Panc1 (cell line): ENCODE results near the gene UBE2M. TPM values are rescaled to one million over a fixed set of nuclear protein-coding genes. Genes with fewer than 3 reads are reported as not detected.

Experiments
- ATAC-seq: fragments of 200-7000 bp; cut with Tn5 transposase; 2 replicates; pipeline ENCODE4 v1.9.1; 2020; ENCODE audit warnings: mild to moderate bottlenecking, moderate library complexity
- BruUV-seq: library from RNA; stranded (reverse); fragments of 400-500 nt; replicated peaks from 2 replicates; lab custom pipeline; 2021; lab: Mats Ljungman, UMichigan
- CTCF ChIA-PET: fragments of 300-600 bp; sonication (Branson Sonifier 250); formaldehyde crosslinking; loops from one replicate; lab custom pipeline; 2022; ENCODE audit warnings: antibody characterized with exemption; lab: Charles Lee
- POLR2A ChIA-PET: fragments of 300-600 bp; sonication (Branson Sonifier 250); formaldehyde crosslinking; loops from one replicate; lab custom pipeline; 2022; ENCODE audit warnings: antibody characterized with exemption; lab: Charles Lee
- DNase-seq: peaks from one replicate; pipeline ENCODE4 v3.0.0-alpha.2; 2010; ENCODE audit warnings: low read depth, low spot score
- H3K27ac ChIP-seq: 2 replicates; pipeline ENCODE4 v1.5.1; 2011; ENCODE audit warnings: mild to moderate bottlenecking, low read length, inconsistent platforms
- H3K27me3 ChIP-seq: fragments of 200-500 bp; sonication (Bioruptor generic); 2 replicates; pipeline ENCODE4 v1.6.0; 2014; ENCODE audit warnings: low read length, inconsistent platforms; ENCODE audit not compliant: control insufficient read depth, insufficient read depth
- H3K36me3 ChIP-seq: fragments of 200-500 bp; sonication (Bioruptor generic); 2 replicates; pipeline ENCODE4 v1.5.1; 2014; ENCODE audit warnings: inconsistent platforms, mild to moderate bottlenecking, low read length, moderate library complexity; ENCODE audit not compliant: control insufficient read depth, insufficient read depth
- H3K4me1 ChIP-seq: 2 replicates; pipeline ENCODE4 v1.5.1; 2011; ENCODE audit warnings: inconsistent platforms, mild to moderate bottlenecking, low read length, moderate library complexity; ENCODE audit not compliant: control insufficient read depth, insufficient read depth
- H3K4me3 ChIP-seq, 2 experiments: 2 replicates each; pipeline ENCODE4 v1.5.1; 2011 to 2012; ENCODE audit warnings: low read depth in 2 of 2, low read length in 2 of 2, mild to moderate bottlenecking in 2 of 2, inconsistent platforms in 1 of 2, moderate library complexity in 1 of 2
- H3K9me3 ChIP-seq: fragments of 200-500 bp; sonication (Bioruptor generic); 2 replicates; pipeline ENCODE4 v1.5.1; 2014; ENCODE audit warnings: low read depth, mild to moderate bottlenecking, inconsistent platforms, low read length, moderate library complexity; ENCODE audit not compliant: control insufficient read depth, insufficient read depth
- CTCF ChIP-seq: fragments of 450-650 bp; IDR thresholded peaks from 2 replicates; pipeline ENCODE4 v1.5.1; 2017; ENCODE audit warnings: mild to moderate bottlenecking
- POLR2AphosphoS5 ChIP-seq: IDR thresholded peaks from 2 replicates; pipeline ENCODE4 v1.6.1; 2012; ENCODE audit warnings: mild to moderate bottlenecking, low read depth, low read length, moderate library complexity
- REST ChIP-seq, 2 experiments: IDR thresholded peaks; 2 replicates each; pipeline ENCODE4 v1.6.1; 2011 to 2012; ENCODE audit warnings: low read depth in 2 of 2, control low read depth in 1 of 2, low read length in 1 of 2, mild to moderate bottlenecking in 1 of 2, moderate library complexity in 1 of 2; ENCODE audit not compliant: insufficient read depth in 1 of 2
- SIN3A ChIP-seq: IDR thresholded peaks from 2 replicates; pipeline ENCODE4 v1.6.1; 2012; ENCODE audit warnings: low read depth, mild to moderate bottlenecking, low read length, moderate library complexity, borderline replicate concordance; ENCODE audit not compliant: insufficient read depth
- TCF7L2 ChIP-seq: IDR thresholded peaks from 2 replicates; pipeline ENCODE4 v1.6.1; 2011; ENCODE audit warnings: mild to moderate bottlenecking, low read depth, low read length, inconsistent platforms
- in situ Hi-C: cut with HindIII; loops from 2 replicates; pipeline ENCODE4 v1.10.0; 2016; ENCODE audit warnings: low sequenced_read_pairs, low pct_unique_long_range_greater_than_20kb
- intact Hi-C: fragments of 100-400 bp; cut with micrococcal nuclease; formaldehyde crosslinking; loops from one replicate; pipeline ENCODE4 v1.10.0; 2022; ENCODE audit not compliant: unreplicated experiment
- total RNA-seq: library from RNA; stranded (reverse); gene quantifications from one replicate; pipeline ENCODE4 v1.2.1, GENCODE V29; 2021; ENCODE audit not compliant: unreplicated experiment

The UBE2M gene
- total RNA-seq, 1 experiment from 2014 or later = 189 TPM

GRCh38 chr19:58575183-58576041 is 17.0 kb upstream of the UBE2M start:
- TSS peak; percentile 68 for BruUV-seq
- Histone ChIP-seq H3K4me3 (peak overlapping the region; percentile 64 to 89), H3K36me3 (no peaks in the 10 kb centered on the region), H3K27ac (peak overlapping the region; percentile 90), H3K4me1 (peaks cover 7% of the 10 kb centered on the region), H3K27me3 (no peaks in the 10 kb centered on the region), H3K9me3 (no peaks in the 10 kb centered on the region)
- peak; percentile 74 for DNase-seq
- in situ Hi-C loops = no loop called here
- ChIA-PET POLR2A (interaction anchor here (0.6 to 1.3 kb wide), 6 partner anchors 16 to 354 kb away, joined by 3 to 8 read pairs (median 4); no protein-coding TSS in a partner anchor), CTCF (interaction anchor here (0.7 to 0.9 kb wide), 2 partner anchors 9 to 21 kb away, joined by 4 to 5 read pairs; no protein-coding TSS in a partner anchor)
- TF ChIP-seq CTCF = no peak
- no peak; the same call in 1 of the 2 replicates for TF ChIP-seq TCF7L2
- peak; percentile 62; the same call in 1 of the 2 replicates for TF ChIP-seq SIN3A
- TF ChIP-seq POLR2AphosphoS5 = peak; percentile 97
- TF ChIP-seq REST (IDR thresholded peaks at IDR 0.05; ENCODE audit: insufficient read depth in 1 of 2, low read depth in 2 of 2, low read length in 1 of 2) = peak in 1 of 2 experiments; percentile 50; a peak in 1 of 4 replicates
- intact Hi-C loops = no loop called here
- ATAC-seq = peak; percentile 78

- CTCF ChIA-PET = no interaction called here
- peak overlapping the region; percentile 90 for H3K27ac ChIP-seq
- DNase-seq (no peak), ATAC-seq (no peak)
- peaks cover 7% of the 10 kb centered on the region for H3K4me1 ChIP-seq
- H3K9me3 ChIP-seq = no peaks in the 10 kb centered on the region
- in situ Hi-C loops = no loop called here
- H3K4me3 ChIP-seq = peak overlapping the region; percentile 64 to 89
- no peaks in the 10 kb centered on the region for H3K27me3 ChIP-seq
- POLR2A ChIA-PET = interaction anchor here (0.6 to 0.7 kb wide), 2 partner anchors 17 to 36 kb away, joined by 7 read pairs; no protein-coding TSS in a partner anchor
- TSS peak; percentile 79 for BruUV-seq
- intact Hi-C loops = no loop called here
- no peaks in the 10 kb centered on the region for H3K36me3 ChIP-seq
- TF ChIP-seq POLR2AphosphoS5 (no peak), CTCF (no peak), TCF7L2 (no peak), REST (IDR thresholded peaks at IDR 0.05; ENCODE audit: insufficient read depth in 1 of 2, low read depth in 2 of 2, low read length in 1 of 2) (no peak), SIN3A (no peak; the same call in 1 of the 2 replicates)
Observed at GRCh38 chr19:58573658-58574164, 15.3 kb upstream of the UBE2M start.
